ENCODE measurements around the gene C1orf21. TPM values are rescaled to one million over a fixed set of nuclear protein-coding genes. Genes with fewer than 3 reads are reported as not detected.

The C1orf21 gene
- total and polyA plus RNA-seq, 2 donors (not counting 1 experiment from before 2014, with no cell fraction given), result 53.0 to 95.4 TPM

- H3K4me2 ChIP-seq (ENCODE audit: extremely low read depth, insufficient read depth, low read length), result no peak overlapping the region
- TF ChIP-seq EZH2 (IDR thresholded peaks at IDR 0.05; ENCODE audit: low read length, missing control alignments) (no peak), CTCF (conservative IDR thresholded peaks at IDR 0.05 in 1 of 2, IDR thresholded peaks at IDR 0.05 in 1 of 2; ENCODE audit: low read depth in 1 of 2, low read length in 2 of 2) (no peak)
- no peak overlapping the region for H3K9ac ChIP-seq (ENCODE audit: insufficient read depth, low read length)
- DNase-seq (ENCODE audit: low read depth in 2 of 2), result no peak
- H3K4me1 ChIP-seq (ENCODE audit: control insufficient read depth, extremely low read depth, insufficient read depth, low read length), result peaks cover 9% of the 10 kb centered on the region
- H4K20me1 ChIP-seq (ENCODE audit: control insufficient read depth, extremely low read depth, insufficient read depth, low read length), result no peaks in the 10 kb centered on the region
- H3K9me3 ChIP-seq (ENCODE audit: control insufficient read depth, insufficient read depth, low read depth, low read length), result no peaks in the 10 kb centered on the region
- H2AFZ ChIP-seq (ENCODE audit: low read length), result no peak overlapping the region
- no peak overlapping the region for H3K4me3 ChIP-seq (replicated peaks in 1 of 4; ENCODE audit: control extremely low read depth in 1 of 4, insufficient read depth in 1 of 4, low read depth in 3 of 4, low read length in 4 of 4)
- peaks cover under 1% of the 10 kb centered on the region for H3K27me3 ChIP-seq (ENCODE audit: control insufficient read depth, insufficient read depth, low read length)
- H3K36me3 ChIP-seq (ENCODE audit: control insufficient read depth, insufficient read depth, low read length), result no peaks in the 10 kb centered on the region
- H3K27ac ChIP-seq (ENCODE audit: insufficient read depth, low read length), result no peak overlapping the region
- no peaks in the 10 kb centered on the region for H3K79me2 ChIP-seq (ENCODE audit: control insufficient read depth, insufficient read depth, low read length)
These were observed 261.5 kb downstream of the C1orf21 start for GRCh38 chr1:184648160-184648855.

DNA sequence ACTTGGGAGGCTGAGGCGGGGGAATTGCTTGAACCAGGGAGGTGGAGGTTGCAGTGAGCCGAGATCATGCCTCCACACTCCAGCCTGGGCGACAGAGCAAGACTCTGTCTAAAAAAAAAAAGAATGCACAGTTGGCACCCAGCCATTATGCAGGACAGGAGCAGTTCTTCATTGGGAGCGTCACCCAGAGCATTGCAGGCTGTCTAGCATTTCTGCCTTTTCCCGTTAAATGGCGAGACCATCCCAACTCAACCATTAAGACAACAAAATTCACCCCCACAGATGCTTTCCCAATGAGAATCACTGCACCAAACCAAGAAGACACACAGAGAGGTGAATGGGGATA is 262.0 kb downstream of the C1orf21 start:
- no peak for DNase-seq (ENCODE audit: low read depth in 2 of 2)
- no peak overlapping the region for H3K9ac ChIP-seq (ENCODE audit: insufficient read depth, low read length)
- no peaks in the 10 kb centered on the region for H3K9me3 ChIP-seq (ENCODE audit: control insufficient read depth, insufficient read depth, low read depth, low read length)
- no peaks in the 10 kb centered on the region for H4K20me1 ChIP-seq (ENCODE audit: control insufficient read depth, extremely low read depth, insufficient read depth, low read length)
- no peak overlapping the region for H3K27ac ChIP-seq (ENCODE audit: insufficient read depth, low read length)
- H3K4me3 ChIP-seq (replicated peaks in 1 of 4; ENCODE audit: control extremely low read depth in 1 of 4, insufficient read depth in 1 of 4, low read depth in 3 of 4, low read length in 4 of 4), result no peak overlapping the region
- TF ChIP-seq CTCF (conservative IDR thresholded peaks at IDR 0.05 in 1 of 2, IDR thresholded peaks at IDR 0.05 in 1 of 2; ENCODE audit: low read depth in 1 of 2, low read length in 2 of 2) (no peak), EZH2 (IDR thresholded peaks at IDR 0.05; ENCODE audit: low read length, missing control alignments) (no peak)
- H3K36me3 ChIP-seq (ENCODE audit: control insufficient read depth, insufficient read depth, low read length), result no peaks in the 10 kb centered on the region
- H3K4me2 ChIP-seq (ENCODE audit: extremely low read depth, insufficient read depth, low read length), result no peak overlapping the region
- no peak overlapping the region for H2AFZ ChIP-seq (ENCODE audit: low read length)
- H3K27me3 ChIP-seq (ENCODE audit: control insufficient read depth, insufficient read depth, low read length), result no peaks in the 10 kb centered on the region
- peaks cover 9% of the 10 kb centered on the region for H3K4me1 ChIP-seq (ENCODE audit: control insufficient read depth, extremely low read depth, insufficient read depth, low read length)
- H3K79me2 ChIP-seq (ENCODE audit: control insufficient read depth, insufficient read depth, low read length), result no peaks in the 10 kb centered on the region

- Histone ChIP-seq H3K4me1 (ENCODE audit: control insufficient read depth, extremely low read depth, insufficient read depth, low read length) (peaks cover 9% of the 10 kb centered on the region), H3K9ac (ENCODE audit: insufficient read depth, low read length) (no peak overlapping the region), H4K20me1 (ENCODE audit: control insufficient read depth, extremely low read depth, insufficient read depth, low read length) (no peaks in the 10 kb centered on the region), H3K4me3 (replicated peaks in 1 of 4; ENCODE audit: control extremely low read depth in 1 of 4, insufficient read depth in 1 of 4, low read depth in 3 of 4, low read length in 4 of 4) (no peak overlapping the region), H2AFZ (ENCODE audit: low read length) (no peak overlapping the region), H3K9me3 (ENCODE audit: control insufficient read depth, insufficient read depth, low read depth, low read length) (no peaks in the 10 kb centered on the region), H3K27ac (ENCODE audit: insufficient read depth, low read length) (no peak overlapping the region), H3K36me3 (ENCODE audit: control insufficient read depth, insufficient read depth, low read length) (no peaks in the 10 kb centered on the region), H3K27me3 (ENCODE audit: control insufficient read depth, insufficient read depth, low read length) (no peaks in the 10 kb centered on the region), H3K79me2 (ENCODE audit: control insufficient read depth, insufficient read depth, low read length) (no peaks in the 10 kb centered on the region), H3K4me2 (ENCODE audit: extremely low read depth, insufficient read depth, low read length) (peak overlapping the region; percentile 41)
- DNase-seq (ENCODE audit: low read depth in 2 of 2), result peak; percentile 27 to 45
- TF ChIP-seq CTCF (conservative IDR thresholded peaks at IDR 0.05 in 1 of 2, IDR thresholded peaks at IDR 0.05 in 1 of 2; ENCODE audit: low read depth in 1 of 2, low read length in 2 of 2) (no peak), EZH2 (IDR thresholded peaks at IDR 0.05; ENCODE audit: low read length, missing control alignments) (no peak)
These were observed 262.6 kb downstream of the C1orf21 start for GRCh38 chr1:184649451-184649888.

Data from fibroblast of lung (primary cell).